Tongue (tissue), 3 donors: Measurements from ENCODE around the gene XRCC6. TPM values are rescaled to one million over a fixed set of nuclear protein-coding genes. Genes with fewer than 3 reads are reported as not detected.

Source experiments
- DNase-seq: peaks from one replicate; pipeline ENCODE4 v3.0.0-alpha.2; 2015
- small RNA-seq: library from RNA; depleted of rRNA; stranded (forward); fragments of <200 nt; gene quantifications from one replicate; pipeline ENCODE3, GENCODE V24; 2014; ENCODE audit warnings: low replicate concordance
- total RNA-seq: library from RNA; depleted of rRNA; stranded (reverse); fragments of >200 nt; gene quantifications from one replicate; pipeline ENCODE4 v1.2.3, GENCODE V29; 2014

XRCC6 gene
- total RNA-seq, 1 donor from 2014 or later: 240 TPM

DNA sequence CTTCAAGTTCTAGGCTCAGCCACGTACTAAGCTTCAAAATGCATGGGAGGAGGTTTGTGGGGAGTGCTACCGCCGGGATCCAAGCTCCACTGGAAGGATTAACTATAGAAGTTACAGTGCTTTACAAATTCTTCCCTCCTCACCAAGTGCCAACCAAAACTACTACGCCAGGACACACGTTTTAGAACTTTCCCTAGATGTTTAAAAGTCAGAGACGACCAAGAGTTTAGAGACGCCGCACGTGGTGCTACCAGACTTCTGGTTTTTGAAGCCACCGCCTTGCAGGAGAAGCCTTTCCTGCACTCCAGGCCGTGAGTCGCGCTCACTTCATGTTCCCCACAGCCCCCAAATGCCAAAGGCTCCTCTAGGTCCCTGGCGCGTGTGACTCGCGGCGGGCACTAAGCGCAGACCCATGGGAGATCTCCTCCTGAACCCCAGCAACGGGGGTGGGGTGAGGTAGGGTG, 66.8 kb downstream of the XRCC6 start:
- peak; percentile 45 for DNase-seq

DNA sequence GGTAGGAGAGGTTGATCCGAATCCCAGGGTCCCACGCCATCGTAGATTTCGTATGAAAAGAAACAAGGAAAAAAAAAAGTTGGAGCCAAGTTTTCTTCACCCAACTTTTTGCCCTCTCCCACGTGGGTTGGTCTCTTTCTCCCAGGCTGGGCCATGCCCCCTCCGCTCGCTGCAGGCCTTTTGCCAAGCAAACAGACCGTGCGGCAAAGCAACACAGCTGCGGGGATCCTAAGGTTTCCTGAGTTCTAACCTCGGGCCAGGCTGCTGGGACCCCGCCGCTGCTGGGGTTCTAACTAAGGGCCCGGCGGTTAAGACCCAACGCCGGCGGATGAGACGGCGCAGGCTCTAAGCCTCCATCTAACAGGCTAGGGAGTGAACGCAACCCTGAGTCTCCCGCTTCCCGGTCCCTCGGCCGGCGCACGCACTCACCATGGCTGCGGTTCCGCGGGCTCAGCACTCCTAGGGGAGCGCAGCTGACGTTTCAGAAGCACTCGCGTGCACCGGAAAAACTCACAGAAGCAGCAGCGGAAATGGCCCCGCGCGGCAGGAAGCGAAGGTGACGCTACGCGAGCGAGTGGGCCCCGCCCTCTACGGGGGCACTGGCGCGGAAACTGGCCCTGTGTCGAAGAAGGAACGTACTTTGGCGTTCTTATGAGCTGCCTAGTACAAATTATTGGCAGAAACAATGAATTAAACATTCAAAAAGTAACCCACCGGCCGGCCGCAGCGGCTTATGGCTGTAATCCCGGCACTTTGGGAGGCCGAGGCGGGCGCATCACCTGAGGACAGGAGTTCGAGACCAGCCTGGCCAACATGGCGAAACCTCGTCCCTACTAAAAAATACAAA, 67.5 kb downstream of the XRCC6 start, which contains the start of gene SNU13:
Gene SNU13 (minus strand): TSS at position 503 of the 847 bp plus-strand sequence. CDS start 71 bp downstream, at position 432.
- peak; percentile 97 for DNase-seq

DNA sequence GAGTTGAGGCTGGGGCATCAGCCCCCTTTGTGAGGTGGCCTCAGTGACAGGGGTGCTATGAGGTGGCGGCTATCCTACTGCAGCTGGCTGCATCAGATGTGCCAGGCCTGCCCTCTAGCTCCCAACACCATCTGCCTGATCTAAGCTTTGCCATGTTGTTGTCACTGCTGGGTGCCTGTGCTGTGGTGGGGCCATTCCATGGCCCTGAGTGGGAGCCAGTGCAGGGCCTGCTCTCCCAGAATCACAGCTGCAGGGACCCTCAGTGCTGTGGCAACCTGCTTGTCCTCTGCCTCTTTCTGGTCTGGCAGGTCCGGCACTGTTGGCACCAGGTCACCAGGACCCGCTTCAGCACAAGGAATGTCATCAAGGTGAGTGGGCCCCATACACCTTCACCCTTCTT, 69.4 kb downstream of the XRCC6 start:
- no peak for DNase-seq

- DNase-seq: no peak
Observed at GRCh38 chr22:41695211-41695610, 74.1 kb downstream of the XRCC6 start.

DNA sequence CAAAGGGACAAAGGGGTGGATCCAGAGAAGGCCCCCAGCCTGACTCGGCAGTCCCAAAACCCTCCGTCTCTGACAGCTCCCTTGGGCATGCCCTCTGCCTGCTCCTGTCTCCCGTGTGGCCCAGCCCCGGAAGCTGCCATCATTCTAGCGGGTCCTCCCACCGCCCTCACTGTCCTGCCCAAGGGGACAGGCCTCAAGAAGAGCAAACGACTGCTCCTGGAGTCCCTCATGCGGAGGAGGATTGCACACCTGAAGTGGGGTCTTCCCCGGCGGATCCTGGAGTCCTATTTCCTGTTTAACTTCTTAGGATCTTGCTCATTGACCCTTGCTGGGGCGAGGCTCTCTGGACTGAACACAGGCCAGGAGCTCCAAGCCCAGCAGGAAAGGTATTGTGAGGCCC, 75.6 kb downstream of the XRCC6 start:
- no peak for DNase-seq

- peak; percentile 97 for DNase-seq
Observed at GRCh38 chr22:41697126-41697775, 76.2 kb downstream of the XRCC6 start.

GRCh38 chr22:41699264-41700107, 78.4 kb downstream of the XRCC6 start, which contains the start of gene MEI1:
Gene MEI1 (plus strand): TSS chr22:41699503. CDS start chr22:41699539, 36 bp downstream.
- DNase-seq: peak; percentile 93

- no peak for DNase-seq
Observed at GRCh38 chr22:41700108-41700364, 78.9 kb downstream of the XRCC6 start.

- DNase-seq: no peak
Observed at GRCh38 chr22:41702763-41703162, 81.7 kb downstream of the XRCC6 start.

GRCh38 chr22:41709341-41709740, 88.2 kb downstream of the XRCC6 start:
- no peak for DNase-seq

GRCh38 chr22:41713004-41713403, 91.9 kb downstream of the XRCC6 start:
- DNase-seq: no peak

Small RNAs within 50 kb of the gene (small RNA-seq; reads per million reads assigned to genes)
- gene HMGN2P10 (not detected), gene RF00019 (not detected), gene RNU6-476P (not detected)

Other genes with a start within 250 kb of the XRCC6 start
- gene TEF, start 239.4 kb upstream of the XRCC6 start, total RNA-seq: 14.5 TPM
- gene TOB2, start 174.5 kb upstream of the XRCC6 start, total RNA-seq: 46.2 TPM
- 37.1 TPM for gene PHF5A, start 152.6 kb upstream of the XRCC6 start, total RNA-seq
- 207 TPM for gene ACO2, start 152.2 kb upstream of the XRCC6 start, total RNA-seq
- gene POLR3H, start 76.8 kb upstream of the XRCC6 start, total RNA-seq: 12.9 TPM
- gene CSDC2, start 60.3 kb upstream of the XRCC6 start, total RNA-seq: 2.2 TPM
- 22.9 TPM for gene PMM1, start 31.5 kb upstream of the XRCC6 start, total RNA-seq
- 30.4 TPM for gene DESI1, start 252 bp upstream of the XRCC6 start, total RNA-seq
- gene SNU13, start 67.6 kb downstream of the XRCC6 start, total RNA-seq: 68.6 TPM
- gene MEI1, start 78.2 kb downstream of the XRCC6 start, total RNA-seq: not detected
- 16.5 TPM for gene CCDC134, start 179.4 kb downstream of the XRCC6 start, total RNA-seq
- gene SREBF2, start 211.8 kb downstream of the XRCC6 start, total RNA-seq: 47.6 TPM